Measurements from ENCODE around the gene CA9. TPM values are rescaled to one million over a fixed set of nuclear protein-coding genes. Genes with fewer than 3 reads are reported as not detected.

The CA9 gene
- total RNA-seq, 1 experiment from 2014 or later, result 8.5 TPM

- Histone ChIP-seq H3K36me3 (ENCODE audit: control insufficient read depth in 1 of 2, insufficient read depth in 2 of 2, low read length in 2 of 2) (peaks cover 77 to 81% of the 10 kb centered on the region in 2 experiments), H3K4me3 (replicated peaks in 1 of 2; ENCODE audit: low read depth in 1 of 2, low read length in 2 of 2) (no peak overlapping the region), H3K9ac (ENCODE audit: low read length) (no peak overlapping the region), H3K9me3 (ENCODE audit: control insufficient read depth in 1 of 2, insufficient read depth in 1 of 2, low read depth in 1 of 2, low read length in 2 of 2) (no peaks in the 10 kb centered on the region), H2AFZ (ENCODE audit: low read depth, low read length, poor library complexity, severe bottlenecking) (no peak overlapping the region), H3K27me3 (ENCODE audit: insufficient read depth, low read length) (no peaks in the 10 kb centered on the region), H3K4me1 (ENCODE audit: control insufficient read depth in 1 of 2, insufficient read depth in 2 of 2, low read length in 2 of 2) (no peaks in the 10 kb centered on the region), H3K79me2 (ENCODE audit: insufficient read depth, low read length) (no peaks in the 10 kb centered on the region), H4K20me1 (ENCODE audit: insufficient read depth) (no peaks in the 10 kb centered on the region), H3K27ac (ENCODE audit: low read depth, low read length) (no peak overlapping the region), H3K9me2 (ENCODE audit: insufficient read depth) (no peaks in the 10 kb centered on the region), H3K4me2 (ENCODE audit: low read length) (no peak overlapping the region)
- RAD21 ChIA-PET (ENCODE audit: low non-redundant PET in 1 of 2, low total read pairs in 2 of 2, uncharacterized antibody in 2 of 2, unreplicated experiment in 2 of 2), result no interaction called here
- ATAC-seq, result no peak
- no peak for DNase-seq (ENCODE audit: low read depth, low spot score)
- POLR2A ChIA-PET, result no interaction called here
- intact Hi-C loops (cut with micrococcal nuclease), result no loop called here
- no peak for TF ChIP-seq FOSL1 (IDR thresholded peaks at IDR 0.05; ENCODE audit: low read depth)
- TF ChIP-seq CBX3 (IDR thresholded peaks at IDR 0.05; ENCODE audit: low read depth), result no peak
- TF ChIP-seq ZNF274 (IDR thresholded peaks at IDR 0.05; ENCODE audit: low read depth, low read length), result no peak
- TF ChIP-seq MAX (IDR thresholded peaks at IDR 0.05), result no peak
- TF ChIP-seq RAD21 (IDR thresholded peaks at IDR 0.05; ENCODE audit: low read depth), result no peak
- TF ChIP-seq JUND (IDR thresholded peaks at IDR 0.05), result no peak
- no peak for TF ChIP-seq TCF7L2 (IDR thresholded peaks at IDR 0.05; ENCODE audit: borderline replicate concordance, extremely low read depth, insufficient read depth, insufficient read length)
- TF ChIP-seq SP1 (IDR thresholded peaks at IDR 0.05; ENCODE audit: low read depth), result no peak
- TF ChIP-seq EZH2phosphoT487 (IDR thresholded peaks at IDR 0.05; ENCODE audit: borderline replicate concordance), result no peak
- TF ChIP-seq YY1 (IDR thresholded peaks at IDR 0.05; ENCODE audit: extremely low read depth, insufficient replicate concordance, low read depth, low read length), result no peak
- TF ChIP-seq EGR1 (IDR thresholded peaks at IDR 0.05; ENCODE audit: low read depth), result no peak
- no peak for TF ChIP-seq CTCF (IDR thresholded peaks at IDR 0.05 in 2 of 3, conservative IDR thresholded peaks at IDR 0.05 in 1 of 3; ENCODE audit: borderline replicate concordance in 1 of 3, insufficient read depth in 1 of 3, low read depth in 2 of 3, low read length in 2 of 3)
- TF ChIP-seq ZFX (IDR thresholded peaks at IDR 0.05), result no peak
- TF ChIP-seq ZBTB33 (IDR thresholded peaks at IDR 0.05; ENCODE audit: extremely low read depth, insufficient replicate concordance, low read length), result no peak
- TF ChIP-seq SRF (IDR thresholded peaks at IDR 0.05; ENCODE audit: low read depth), result no peak
- no peak for TF ChIP-seq REST (IDR thresholded peaks at IDR 0.05; ENCODE audit: low read depth)
- no peak for TF ChIP-seq EZH2 (IDR thresholded peaks at IDR 0.05)
- TF ChIP-seq ELF1 (IDR thresholded peaks at IDR 0.05; ENCODE audit: borderline replicate concordance, low read depth), result no peak
- no peak for TF ChIP-seq SIN3A (IDR thresholded peaks at IDR 0.05; ENCODE audit: low read depth)
- CTCF ChIA-PET, result no interaction called here
- BruUV-seq (replicated peaks), result no TSS peak
Observed at GRCh38 chr9:35718721-35719511, 45.2 kb downstream of the CA9 start.

Measured in HCT116 (cell line).